HG03159 (cell line): ENCODE data around the gene C12orf76.
"Not testable (repeated sequence)": the region's sequence is repeated elsewhere in the genome, so short reads cannot be mapped to it uniquely, and the experiment has no call there.

ENCODE experiments used
- ATAC-seq: cut with Tn5 transposase; IDR thresholded peaks from one replicate; pipeline ENCODE4 v1.9.1; 2021; ENCODE audit warnings: mild to moderate bottlenecking, moderate library complexity; ENCODE audit not compliant: unreplicated experiment

C12orf76 gene

DNA sequence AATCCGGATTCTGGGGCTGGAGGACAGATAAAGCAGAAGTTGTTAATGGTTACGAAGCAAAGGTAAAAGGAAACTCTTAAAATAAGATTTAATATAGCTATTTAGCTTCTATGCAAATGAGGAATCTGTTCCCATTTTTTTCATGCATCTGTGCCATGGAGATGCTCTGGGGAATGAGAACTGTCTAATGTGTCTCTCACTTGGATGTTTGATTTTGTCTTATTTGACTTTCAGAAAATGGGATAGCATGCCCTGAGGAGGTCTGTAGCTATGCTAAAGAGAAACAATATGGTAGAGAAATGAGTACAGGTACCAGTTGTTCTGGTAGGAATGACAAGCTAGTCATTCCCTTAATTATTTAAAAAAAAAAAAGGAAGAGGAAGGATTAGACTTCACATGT lies 24.3 kb downstream of the C12orf76 start:
- ATAC-seq: no peak

DNA sequence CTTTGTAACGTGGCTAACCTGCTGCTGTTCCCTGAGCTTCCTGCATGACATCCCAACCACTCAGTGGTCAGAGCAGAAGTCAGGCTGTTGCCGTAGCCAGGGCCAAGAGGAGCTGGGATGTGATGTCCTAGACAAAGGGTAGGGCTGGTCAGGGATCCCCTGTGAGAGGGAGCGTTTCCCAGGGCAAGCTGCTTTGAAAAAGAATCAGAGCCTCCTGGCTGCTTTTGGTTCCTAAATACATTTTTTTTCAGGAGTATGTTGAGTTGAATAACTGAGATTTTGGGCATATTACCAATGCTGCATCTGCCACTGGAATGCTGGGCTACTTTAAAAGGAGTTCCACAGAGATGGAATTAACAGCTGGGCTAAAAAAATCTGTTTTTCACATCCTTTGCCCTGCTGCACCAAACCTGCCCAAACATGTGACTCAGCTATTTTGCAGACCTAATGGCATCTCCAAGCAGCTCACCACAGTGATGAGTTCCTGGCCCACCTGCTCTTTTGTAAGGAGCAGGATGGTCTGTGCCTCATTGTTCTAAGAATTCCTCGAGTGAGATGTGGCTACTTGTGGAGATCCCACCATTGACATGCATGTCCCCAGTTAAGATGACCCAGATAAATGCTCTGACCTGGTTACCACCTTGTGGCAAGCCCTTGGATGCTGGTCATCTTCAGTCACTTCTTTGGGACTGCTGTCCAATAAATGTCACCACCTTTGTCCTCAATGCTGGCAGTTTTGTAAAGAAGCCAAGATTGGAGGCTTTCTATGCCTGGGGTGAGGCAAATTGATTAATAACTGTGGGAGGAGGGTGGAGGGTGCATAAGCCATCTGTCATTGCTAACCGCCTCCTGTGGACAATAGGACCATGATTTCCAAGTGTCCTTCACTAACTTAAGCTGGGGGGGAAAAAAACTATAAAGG lies 25.0 kb downstream of the C12orf76 start:
- no peak for ATAC-seq

DNA sequence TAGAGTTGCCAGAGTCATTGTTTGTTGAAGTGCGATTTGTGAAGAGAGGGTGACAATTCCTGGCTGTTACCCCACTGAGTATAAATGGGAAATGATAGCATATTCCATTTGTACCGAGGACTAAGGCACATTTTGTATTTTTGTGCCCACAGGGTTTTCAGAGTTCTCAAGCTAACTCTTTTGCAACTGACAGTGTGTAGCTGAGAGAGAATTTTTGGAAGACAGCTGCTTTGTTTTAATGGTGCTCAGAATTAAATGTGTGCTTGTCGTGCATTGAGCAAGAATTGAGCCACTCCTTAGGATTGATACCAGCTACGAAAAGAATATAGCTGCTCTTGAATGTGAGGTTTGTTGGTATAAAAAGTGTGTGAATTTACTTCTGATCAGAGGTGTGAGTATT lies 27.4 kb downstream of the C12orf76 start:
- ATAC-seq: no peak

DNA sequence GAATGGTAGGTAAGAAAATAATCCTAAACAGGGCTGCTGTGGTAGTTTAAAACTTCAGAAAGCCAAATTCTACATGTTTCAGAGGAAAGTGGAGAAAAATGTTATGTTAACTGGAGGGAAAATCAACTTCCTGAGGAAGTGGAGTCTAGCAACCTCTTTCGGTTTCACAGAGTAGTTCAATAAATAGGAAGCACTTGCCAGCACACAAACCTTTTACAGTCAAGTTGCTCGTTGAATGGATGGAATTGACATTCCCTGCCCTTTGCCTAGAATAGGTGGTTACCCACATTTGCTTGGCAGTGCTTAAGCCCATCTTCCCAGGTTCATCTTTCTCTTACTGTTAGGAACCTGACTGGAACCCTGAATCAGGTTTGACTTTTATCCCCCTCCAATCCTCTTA lies 33.2 kb downstream of the C12orf76 start:
- no peak for ATAC-seq

DNA sequence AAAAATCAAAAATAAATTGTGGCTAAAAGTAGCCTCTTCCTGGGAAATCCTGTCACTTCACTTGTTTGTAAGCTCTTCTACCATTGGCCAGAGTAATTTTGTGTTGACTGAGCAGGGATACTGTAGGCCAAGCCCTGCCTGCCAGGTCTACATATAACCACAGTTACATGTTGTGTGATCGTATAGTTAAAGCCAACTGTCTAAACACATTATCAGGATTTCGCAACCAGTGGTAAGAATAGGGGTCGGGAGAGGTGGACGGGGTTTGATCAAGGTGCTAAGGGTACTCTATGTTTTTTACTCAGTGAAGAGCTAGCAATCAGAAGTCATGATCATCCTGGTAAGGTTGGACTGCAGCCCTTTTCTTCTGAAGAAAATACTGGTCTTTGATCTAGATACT lies 35.7 kb downstream of the C12orf76 start:
- ATAC-seq: no peak

DNA sequence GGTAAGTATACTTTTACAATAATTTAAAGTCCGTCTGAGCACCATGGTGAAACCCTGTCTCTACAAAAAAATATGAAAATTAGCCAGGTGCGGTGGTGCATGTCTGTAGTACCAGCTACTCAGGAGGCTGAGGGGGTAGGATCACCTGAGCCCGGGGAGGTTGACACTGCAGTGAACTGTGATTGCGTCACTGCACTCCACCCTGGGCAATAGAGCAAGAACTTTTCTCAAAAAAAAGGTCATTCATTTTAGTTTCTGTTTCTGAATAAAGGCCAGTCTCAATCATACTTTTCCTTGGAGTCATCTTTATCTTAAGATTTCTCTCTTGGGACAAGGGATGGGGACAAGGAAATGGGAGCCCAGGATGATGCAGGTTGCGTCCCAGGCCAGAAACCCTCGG lies 36.2 kb downstream of the C12orf76 start:
- ATAC-seq: peak; percentile 61

DNA sequence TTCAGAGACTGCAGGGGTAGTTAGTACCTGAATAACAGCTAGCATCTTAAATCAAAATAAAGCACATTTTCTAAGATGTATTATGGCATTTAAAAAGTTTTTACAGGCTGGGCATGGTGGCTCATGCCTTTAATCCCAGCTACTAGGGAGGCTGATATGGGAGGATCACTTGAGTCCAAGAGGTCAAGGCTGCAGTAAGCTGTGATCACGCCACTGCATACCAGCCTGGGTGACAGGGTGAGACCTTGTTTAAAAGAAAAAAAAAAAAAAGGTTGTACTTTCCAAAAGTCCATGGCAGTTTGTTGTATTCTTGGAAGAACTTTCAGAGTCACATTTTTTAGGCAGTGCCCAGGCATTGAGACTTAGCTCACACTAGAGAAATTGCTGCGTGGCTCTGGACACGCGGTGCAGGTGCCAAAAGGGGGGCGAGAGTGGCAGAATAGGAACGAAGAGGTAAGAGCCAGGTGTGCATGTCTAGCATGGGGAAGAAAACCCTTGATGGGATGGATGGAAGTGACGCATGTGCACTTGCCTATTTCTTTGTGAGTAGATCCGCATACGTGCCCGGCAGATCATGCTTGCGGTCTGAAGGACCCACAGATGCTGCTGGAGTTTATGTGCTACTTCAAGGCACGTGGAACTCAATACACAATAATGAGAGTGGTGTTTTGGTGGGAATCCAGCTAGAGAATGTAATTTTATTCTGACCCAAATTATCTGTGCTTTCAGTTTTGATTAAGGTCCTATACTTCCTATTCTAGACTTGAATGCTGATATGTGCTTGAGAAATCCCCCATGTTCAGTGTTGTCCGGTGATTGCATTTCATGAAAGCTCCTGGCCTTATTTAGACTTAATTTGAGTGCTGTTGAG lies 37.2 kb downstream of the C12orf76 start:
- ATAC-seq: no peak

DNA sequence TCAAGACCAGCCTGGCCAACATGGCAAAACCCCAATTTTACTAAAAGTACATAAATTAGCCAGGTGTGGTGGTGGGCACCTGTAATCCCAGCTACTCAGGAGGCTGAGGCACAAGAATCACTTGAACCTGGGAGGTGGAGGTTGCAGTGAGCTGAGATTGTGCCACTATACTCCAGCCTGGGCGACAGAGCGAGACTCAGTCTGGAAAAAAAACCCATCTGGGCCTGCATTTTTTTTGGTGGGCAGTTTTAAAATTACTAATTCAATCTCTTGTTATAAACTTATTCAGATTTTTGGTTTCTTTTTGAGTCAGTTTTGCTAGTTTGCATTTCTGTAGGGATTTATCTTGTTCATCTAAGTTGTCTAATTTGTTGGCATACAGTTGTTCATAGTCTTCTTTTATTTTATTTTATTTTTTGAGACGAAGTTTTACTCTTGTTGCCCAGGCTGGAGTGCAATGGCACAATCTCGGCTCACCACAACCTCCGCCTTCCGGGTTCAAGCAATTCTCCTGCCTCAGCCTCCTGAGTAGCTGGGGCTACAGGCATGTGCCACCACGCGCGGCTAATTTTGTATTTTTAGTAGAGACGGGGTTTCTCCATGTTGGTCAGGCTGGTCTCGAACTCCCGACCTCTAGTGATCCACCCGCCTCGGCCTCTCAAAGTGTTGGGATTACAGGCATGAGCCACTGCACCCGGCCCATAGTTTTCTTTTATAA lies 39.5 kb downstream of the C12orf76 start:
- not testable (repeated sequence) for ATAC-seq

DNA sequence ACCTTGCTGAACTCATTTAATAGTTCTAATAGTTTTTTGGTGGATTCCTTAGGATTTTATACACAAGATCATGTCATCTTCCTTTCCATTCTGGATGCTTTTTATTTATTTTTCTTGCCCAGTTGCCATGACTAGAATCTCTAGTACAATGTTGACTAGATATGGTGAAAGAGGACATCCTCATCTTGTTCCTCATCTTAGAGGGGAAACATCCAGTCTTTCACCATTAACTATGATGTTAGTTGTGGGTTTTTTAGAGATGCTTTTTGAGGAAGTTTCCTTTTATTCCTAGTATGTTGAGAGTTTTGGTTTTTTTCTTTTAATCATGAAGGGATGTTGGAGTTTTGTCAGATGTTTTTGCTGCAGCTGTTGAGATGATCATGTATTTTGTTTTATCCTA lies 40.4 kb downstream of the C12orf76 start:
- ATAC-seq: no peak

DNA sequence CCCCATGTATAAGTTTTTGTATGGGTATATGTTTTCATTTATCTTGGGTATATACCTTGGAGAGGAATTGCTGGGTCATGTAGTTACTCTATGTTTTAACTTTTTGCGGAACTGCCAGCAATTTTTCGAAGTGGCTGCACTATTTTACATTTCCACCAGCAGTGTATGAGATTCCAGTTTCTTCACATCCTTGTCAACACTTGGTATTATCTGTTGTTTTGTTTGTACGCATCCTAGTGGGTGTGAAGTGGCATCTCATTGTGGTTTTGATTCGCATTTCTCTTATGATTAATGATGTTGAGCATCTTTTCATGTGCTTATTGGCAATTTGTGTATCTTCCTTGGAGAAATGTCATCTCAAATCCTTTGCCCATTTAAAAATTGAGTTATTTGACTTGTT lies 42.2 kb downstream of the C12orf76 start:
- no peak for ATAC-seq

DNA sequence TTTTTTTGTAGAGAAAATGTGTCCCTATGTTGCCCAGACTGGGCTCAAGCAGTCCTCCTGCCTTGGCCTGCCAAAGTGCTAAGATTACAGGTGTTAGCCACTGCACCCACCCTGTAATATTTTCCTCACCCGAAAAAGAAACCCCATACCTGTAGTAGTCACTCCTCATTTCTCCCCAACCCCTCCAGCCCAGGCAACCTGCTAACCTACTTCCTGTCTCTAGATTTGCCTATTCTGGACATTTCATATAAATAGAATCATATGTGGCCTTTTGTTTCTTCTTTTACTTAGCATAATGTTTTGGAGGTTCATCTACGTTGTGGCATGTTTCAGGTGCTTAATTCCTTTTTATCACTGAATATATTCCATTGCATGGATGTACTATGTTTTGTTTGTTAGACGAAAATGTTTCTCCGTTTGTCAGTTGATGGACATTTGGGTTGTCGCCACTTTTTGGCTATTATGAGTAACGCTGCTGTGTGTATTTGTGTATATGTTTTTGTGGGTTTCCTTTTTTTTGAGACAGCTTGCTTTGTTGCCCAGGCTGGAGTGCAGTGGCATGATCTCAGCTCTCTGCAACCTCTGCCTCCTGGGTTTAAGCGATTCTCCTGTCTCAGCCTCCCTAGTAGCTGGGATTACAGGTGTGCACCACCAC lies 42.9 kb downstream of the C12orf76 start:
- ATAC-seq: peak; percentile 41

DNA sequence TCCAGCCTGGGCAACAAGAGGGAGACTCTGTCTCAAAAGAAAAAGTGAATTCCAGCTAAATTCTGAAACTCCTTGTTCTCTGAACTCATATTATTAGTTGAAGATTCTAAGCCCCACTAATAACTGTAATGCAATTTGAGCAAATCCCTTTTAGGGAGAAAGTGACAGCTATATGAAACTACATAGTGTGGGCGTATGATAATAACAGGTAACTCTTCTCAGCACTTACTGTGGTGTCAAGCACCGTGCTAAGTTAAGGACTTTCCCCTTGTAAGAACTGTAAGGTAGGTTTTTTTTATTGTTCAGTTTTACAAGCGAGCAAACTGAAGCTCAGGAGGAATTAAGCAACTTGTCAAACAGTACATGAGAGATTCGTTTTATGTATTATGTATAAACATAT lies 43.7 kb downstream of the C12orf76 start:
- peak; percentile 49 for ATAC-seq

DNA sequence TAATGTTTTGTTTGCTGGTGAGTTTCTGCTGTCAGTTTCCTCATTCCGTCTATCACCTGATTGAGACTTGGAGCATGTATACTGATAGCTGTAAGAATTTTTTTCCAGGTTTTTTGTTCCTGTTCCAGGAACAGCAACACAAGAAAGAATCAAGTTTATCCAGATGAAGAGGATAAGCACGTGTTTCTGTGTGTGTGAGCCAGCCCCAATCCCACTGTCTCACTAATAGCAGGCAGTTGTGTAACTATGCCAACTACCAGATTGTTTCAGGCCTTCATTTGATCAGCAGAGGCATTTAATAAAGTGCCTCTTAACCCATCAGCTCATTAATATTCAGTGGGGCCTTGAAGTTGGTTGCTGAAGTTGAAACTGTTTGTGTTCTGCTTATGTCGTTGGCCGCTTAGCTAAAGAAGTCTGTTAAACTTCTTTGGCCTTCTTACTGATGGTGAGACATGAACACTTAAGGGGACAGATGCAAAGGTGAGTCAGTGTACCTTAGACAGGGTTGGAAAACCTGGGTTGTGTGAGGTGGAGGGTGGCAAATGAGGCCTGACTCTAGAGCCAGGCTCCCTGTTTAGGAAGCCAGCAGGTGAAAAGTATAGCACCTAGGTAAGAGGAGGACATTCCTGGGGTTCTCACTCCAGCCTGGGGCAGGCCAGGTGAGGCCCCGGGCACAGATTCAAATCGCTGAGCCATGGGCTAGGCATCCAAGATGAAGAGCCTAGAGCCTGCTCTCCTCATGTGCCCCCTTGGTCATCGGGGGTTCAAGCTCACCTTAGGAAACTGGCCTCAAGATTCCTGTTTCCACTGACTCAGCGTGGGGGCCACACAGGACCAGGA lies 45.4 kb downstream of the C12orf76 start:
- ATAC-seq: no peak

DNA sequence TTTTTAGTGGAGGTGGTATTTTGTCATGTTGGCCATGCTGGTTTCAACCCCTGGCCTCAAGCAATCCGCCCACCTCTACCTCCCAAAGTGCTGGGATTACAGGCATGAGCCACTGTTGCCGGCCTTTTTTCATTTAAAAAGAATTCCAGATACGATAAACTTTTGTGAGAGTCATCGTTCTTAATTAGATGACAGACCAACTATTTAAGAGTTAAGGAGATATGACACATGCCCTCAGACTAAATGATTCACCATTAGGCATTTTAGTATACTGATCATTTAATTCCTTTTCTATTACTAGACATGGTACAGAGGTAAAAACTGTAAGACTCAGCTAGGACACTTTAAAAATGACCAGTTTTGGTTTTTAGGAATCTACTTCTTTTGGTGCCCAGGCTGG lies 46.7 kb downstream of the C12orf76 start:
- ATAC-seq: no peak

DNA sequence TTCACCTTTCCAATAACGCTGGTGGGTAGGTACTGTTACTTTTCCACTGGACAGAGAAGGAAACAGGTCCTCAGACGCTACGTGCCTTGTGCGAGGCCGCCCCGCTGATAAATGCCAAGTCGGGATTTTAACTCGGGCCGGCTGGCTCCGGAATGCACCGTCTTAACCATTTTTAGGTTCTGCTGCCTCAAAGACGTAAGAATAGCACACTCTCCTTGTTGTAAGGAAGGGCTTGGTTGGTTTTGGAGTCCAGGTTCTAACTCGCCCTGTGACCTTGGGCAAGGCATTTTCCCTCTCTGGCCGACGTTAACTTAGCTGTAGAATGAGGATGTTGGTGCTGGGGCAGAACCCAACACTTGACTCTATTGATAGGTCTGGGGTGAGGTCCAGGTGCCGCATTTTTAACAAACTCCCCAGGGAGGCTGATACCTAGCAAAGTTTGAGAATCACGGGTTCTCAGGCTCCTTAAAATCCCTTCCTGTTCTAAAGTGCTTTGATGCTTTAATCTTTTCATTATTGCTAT lies 48.3 kb downstream of the C12orf76 start:
- no peak for ATAC-seq

DNA sequence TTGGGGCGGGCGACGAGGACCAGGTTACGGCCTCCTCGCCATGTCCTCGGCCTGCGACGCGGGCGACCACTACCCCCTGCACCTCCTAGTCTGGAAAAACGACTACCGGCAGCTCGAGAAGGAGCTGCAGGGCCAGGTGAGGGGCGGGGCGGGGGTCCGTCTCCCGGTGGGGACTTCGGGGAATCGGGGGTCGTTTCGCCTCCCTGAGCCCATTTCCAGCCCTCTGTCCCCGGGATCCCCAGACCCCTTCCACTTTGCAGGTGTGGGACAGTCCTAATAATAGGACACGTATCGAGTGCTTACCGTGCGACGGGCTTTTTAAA lies 48.7 kb downstream of the C12orf76 start:
- no peak for ATAC-seq

DNA sequence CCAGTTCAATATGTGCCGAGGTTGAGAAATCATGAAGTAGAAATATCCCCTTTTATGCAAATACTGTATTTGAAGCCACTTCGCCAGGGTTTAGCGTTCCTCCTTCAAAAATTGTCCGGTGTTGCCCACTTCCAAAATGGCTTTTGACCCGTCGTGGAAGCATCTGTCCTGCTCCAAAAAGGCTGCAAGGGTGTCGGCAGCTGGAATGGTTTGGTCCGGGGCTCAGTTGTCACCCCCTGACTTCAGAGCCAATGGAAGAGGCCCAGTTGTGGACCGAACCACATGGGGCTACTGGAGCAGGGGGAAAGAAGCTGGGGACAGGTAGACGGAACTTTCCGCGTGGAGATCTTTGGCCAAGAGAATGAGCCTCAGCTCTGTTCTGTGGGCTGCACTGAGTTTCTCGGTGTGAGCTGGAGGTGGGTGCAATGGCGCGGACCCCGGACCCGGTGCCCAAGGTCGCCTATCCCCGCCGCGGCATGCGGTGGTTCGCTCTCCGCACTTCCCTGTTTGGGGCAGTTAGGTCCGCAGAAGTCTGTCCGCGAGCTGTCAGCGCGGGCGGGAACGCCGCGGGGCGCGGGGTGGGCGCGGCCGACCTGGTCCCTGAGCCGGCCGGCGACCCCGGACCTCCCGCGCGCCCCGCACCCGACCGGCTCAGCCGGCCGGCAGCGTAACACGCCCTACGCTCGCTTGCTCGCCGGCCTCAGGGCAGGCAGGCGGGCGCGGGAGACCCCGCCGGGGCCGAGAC lies 49.2 kb downstream of the C12orf76 start, which contains the start of gene ANKRD13A:
Gene ANKRD13A, plus strand, starts transcription at position 527 of the 745 bp plus-strand sequence. CDS start 259 bp downstream, outside the sequence.
- peak; percentile 44 for ATAC-seq

DNA sequence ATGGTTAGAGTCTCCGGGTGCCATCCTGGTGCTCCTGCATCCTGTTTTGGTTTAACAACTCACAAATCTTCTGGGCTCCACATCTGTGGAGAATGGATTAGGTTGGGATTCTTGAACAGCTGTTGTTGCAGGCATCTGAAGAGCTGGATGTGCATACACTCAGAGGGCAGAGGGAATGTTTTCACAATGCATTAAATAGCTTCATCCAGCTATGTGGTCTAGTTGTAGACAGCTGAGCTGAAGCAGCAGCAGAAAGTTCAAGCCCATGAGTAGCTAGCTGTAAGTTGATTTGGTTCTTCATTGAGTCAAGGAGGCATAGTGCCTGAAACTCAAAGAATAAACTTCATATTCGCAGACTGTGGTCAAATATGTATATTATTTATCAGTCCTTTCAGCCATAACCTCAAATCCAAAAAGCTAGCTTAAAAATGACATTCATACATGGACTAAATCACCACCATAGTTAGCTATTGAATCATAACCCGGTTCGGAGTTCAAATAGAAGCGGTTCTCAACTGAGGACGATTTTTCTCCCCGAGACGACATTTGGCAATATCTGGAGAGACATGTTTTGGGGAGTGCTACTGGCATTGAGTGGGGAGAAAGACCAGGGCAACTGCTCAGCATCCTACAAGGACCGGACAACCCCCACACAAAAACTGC lies 50.0 kb downstream of the C12orf76 start:
- ATAC-seq: no peak
